Coronary artery (tissue), 2 donors: ENCODE measurements around the gene PLEKHG1.

Experiments used
- DNase-seq: peaks from one replicate; pipeline ENCODE4 v3.0.0-alpha.2; 2017; ENCODE audit warnings: low spot score
- H3K27ac ChIP-seq, 2 donors: fragments of 200-600 bp; sonication (generic); one replicate each; pipeline ENCODE4 v1.5.1; 2016 to 2019
- H3K4me3 ChIP-seq: fragments of 200-600 bp; sonication (generic); 2 replicates; pipeline ENCODE4 v1.5.1; 2016; ENCODE audit warnings: mild to moderate bottlenecking, moderate library complexity
- TF ChIP-seq, protein P1 (sequence below): fragments of 200-600 bp; sonication (generic); IDR thresholded peaks from one replicate; pipeline ENCODE4 v1.5.1; 2019; ENCODE audit warnings: antibody characterized with exemption

Gene PLEKHG1

DNA sequence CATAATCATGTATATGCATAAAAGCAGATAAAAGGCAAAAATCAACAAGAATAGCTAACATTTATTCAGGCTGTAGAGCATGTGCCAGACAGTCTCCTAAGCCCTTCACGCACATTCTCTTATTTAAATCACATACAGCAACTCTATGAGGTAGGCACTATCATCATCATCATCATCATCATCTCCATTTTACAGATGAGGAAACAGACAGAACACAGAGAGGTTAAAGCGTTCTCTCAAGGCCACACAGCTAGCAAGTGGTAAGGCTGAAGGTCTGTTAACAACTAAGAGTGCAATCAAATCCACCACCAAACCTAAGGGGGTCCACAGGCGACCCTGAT is 857 bp upstream of the PLEKHG1 start:
- no peak for DNase-seq
- no peak overlapping the region for H3K27ac ChIP-seq
- peak overlapping the region; percentile 93 for H3K4me3 ChIP-seq
- TF ChIP-seq, protein P1, sequence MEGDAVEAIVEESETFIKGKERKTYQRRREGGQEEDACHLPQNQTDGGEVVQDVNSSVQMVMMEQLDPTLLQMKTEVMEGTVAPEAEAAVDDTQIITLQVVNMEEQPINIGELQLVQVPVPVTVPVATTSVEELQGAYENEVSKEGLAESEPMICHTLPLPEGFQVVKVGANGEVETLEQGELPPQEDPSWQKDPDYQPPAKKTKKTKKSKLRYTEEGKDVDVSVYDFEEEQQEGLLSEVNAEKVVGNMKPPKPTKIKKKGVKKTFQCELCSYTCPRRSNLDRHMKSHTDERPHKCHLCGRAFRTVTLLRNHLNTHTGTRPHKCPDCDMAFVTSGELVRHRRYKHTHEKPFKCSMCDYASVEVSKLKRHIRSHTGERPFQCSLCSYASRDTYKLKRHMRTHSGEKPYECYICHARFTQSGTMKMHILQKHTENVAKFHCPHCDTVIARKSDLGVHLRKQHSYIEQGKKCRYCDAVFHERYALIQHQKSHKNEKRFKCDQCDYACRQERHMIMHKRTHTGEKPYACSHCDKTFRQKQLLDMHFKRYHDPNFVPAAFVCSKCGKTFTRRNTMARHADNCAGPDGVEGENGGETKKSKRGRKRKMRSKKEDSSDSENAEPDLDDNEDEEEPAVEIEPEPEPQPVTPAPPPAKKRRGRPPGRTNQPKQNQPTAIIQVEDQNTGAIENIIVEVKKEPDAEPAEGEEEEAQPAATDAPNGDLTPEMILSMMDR, result no peak

GRCh38 chr6:150600010-150600300 is 270 bp downstream of the PLEKHG1 start:
- TF ChIP-seq, protein P1, result no peak
- H3K4me3 ChIP-seq, result peak overlapping the region; percentile 93
- DNase-seq, result no peak

DNA sequence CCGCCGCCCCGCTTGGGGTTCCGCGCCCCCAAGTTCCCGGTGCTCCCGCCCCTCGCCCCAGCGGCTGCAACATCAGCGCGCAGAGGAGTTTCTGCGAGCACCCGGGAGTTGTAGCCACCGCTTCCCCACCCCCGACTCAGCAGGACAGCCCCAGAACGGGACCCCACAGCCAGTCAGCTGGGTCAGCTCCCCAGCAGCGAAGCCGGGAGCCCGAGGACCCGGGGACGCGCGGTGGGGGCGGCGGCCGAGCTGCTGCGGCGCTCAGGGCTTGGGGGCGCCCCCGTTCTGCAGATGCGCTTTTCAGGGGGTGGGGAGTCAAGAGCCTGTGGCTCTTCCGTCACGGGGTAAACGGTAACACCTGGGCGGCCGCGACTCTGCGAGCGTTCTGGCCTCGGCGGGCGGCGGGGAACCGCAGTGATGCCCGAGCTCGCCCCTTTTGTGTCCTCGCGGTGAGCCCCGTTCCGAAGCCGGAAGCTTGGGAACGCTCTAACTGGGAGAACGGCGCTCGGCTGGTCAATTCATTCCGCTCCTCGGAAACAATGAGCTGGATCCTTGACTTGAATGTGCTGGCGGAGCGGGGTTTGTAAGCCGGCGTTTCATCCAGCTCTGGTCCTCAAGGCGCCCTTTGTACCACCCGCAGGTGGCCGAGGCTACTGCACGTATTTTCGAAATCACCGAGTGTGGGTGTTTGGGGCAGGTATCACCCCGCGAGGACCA is 774 bp downstream of the PLEKHG1 start:
- DNase-seq, result peak; percentile 80
- H3K27ac ChIP-seq, result peak overlapping the region; percentile 11 to 84
- peak overlapping the region; percentile 93 for H3K4me3 ChIP-seq
- TF ChIP-seq, protein P1, result no peak

More at GRCh38 chr6:150600010-150600300, 270 bp downstream of the PLEKHG1 start:
- peak overlapping the region; percentile 11 to 84 for H3K27ac ChIP-seq

GRCh38 chr6:150601439-150601838 is 1.8 kb downstream of the PLEKHG1 start:
- TF ChIP-seq, protein P1, result no peak
- H3K27ac ChIP-seq, result no peak overlapping the region
- DNase-seq, result no peak
- H3K4me3 ChIP-seq, result peak overlapping the region; percentile 93

DNA sequence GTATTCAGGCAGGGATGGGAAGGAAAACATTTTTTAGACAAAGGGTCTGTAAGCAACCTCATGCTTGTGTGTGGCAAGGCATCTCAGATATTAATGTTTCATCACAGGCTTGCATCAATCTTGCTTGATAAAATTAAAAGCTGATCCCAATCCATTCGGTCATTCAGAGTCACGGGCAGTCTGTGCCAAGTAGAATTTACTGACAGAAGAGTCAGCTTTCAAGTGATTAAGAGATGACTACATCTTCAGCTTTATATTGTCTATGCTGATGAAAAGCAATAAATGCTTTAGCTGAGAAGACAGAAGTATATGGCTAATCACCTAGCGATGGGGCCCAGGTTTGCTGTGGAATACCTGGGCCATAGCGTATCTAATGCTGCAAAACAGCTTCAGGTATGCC is 3.5 kb downstream of the PLEKHG1 start:
- Histone ChIP-seq H3K27ac (no peak overlapping the region), H3K4me3 (no peak overlapping the region)
- DNase-seq, result no peak
- TF ChIP-seq, protein P1, result no peak

DNA sequence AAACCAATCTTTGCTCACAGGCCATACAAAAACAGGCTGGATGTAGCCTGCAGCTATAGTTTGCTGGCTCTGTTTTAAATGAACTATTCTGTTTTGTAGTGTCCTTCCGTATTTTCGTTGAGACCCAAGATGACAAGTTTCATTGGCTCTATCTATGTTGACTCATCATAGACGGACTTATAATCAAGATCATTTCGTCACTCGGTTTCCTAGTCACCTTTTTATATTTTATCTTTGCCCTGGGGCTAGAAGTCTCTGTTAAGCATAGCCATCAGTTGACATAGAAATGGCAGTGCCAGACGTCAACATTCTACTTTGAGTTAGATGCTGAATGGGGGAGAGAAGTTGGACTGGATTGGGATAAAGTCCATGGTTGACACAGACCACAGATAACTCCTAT is 4.8 kb downstream of the PLEKHG1 start:
- H3K4me3 ChIP-seq, result no peak overlapping the region
- H3K27ac ChIP-seq, result no peak overlapping the region
- no peak for DNase-seq
- TF ChIP-seq, protein P1, result no peak

GRCh38 chr6:150605333-150605732 is 5.6 kb downstream of the PLEKHG1 start:
- Histone ChIP-seq H3K4me3 (no peak overlapping the region), H3K27ac (no peak overlapping the region)
- TF ChIP-seq, protein P1, result no peak
- DNase-seq, result no peak
